ENCODE results near the gene ERI2. TPM values are rescaled to one million over a fixed set of nuclear protein-coding genes. Genes with fewer than 3 reads are reported as not detected.
"Not testable (repeated sequence)": the region's sequence is repeated elsewhere in the genome, so short reads cannot be mapped to it uniquely, and the experiment has no call there.

Gene ERI2
- total RNA-seq, 1 donor from 2014 or later: 10.3 TPM

- no peak for DNase-seq (ENCODE audit: extremely low read depth, low read depth, low spot score)
Measured at GRCh38 chr16:20766294-20766693, 40.0 kb downstream of the ERI2 start.

DNA sequence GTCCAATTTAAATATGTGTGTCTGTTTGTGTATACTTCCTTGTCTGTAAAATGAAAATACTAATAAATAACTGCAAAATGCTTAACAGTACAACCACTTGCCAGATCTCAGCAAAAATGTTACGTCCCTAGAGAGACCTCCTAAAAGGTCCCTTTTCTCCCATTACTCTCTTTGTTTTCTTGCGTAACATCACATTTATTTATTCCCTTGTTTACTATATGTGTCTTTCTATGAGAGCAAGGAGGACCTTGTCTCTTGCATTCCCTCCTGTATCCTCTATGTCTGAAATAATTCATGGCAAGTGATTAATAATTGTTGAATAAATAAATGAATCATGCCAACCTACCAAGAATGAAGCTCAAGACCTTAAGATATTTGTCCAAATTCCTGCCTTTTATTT, 40.5 kb downstream of the ERI2 start:
- no peak for DNase-seq (ENCODE audit: extremely low read depth, low read depth, low spot score)

- DNase-seq (ENCODE audit: extremely low read depth, low read depth, low spot score): not testable (repeated sequence)
Measured at GRCh38 chr16:20764448-20764847, 41.8 kb downstream of the ERI2 start.

DNA sequence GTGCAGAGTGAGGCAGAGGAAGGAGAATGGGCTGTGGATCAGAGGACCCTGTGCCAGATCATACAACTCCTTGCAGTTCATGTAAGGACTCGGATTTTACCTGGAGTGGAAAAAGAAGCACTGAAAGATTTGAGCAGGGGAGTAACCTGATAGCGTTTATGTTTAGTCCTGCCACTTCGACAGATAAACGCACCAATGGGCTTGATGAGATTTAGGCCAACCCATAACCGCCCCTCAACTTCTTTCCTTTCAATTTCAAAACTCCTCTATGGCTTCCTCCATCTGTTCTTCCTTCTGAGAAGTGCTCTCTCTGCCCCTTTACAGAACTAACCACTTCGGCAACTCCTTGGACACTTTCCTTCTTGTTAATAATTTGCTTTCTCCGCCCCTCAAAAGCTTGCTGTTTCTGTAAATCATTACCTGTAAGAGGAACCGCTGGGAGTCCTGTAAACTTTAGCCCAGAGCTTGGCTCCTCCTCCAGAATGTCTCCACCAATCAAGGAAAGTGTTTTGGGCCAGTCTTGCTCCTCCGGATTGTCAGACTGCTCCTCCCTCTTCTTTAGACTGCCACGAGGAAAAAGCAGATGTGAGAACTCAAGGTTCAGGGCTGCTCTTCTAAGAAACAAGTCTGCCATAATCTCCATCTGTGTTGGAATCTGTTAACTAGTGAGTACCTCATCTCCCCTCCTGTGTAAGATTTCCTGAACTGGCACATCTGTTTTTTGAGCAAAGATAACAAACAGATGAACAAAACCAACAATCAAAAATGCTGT, 42.6 kb downstream of the ERI2 start, which contains the start of gene ACSM3:
Gene ACSM3 (plus strand): TSS at position 554 of the 772 bp plus-strand sequence. CDS start 6,021 bp downstream, outside the sequence.
- no peak for DNase-seq (ENCODE audit: extremely low read depth, low read depth, low spot score)

DNA sequence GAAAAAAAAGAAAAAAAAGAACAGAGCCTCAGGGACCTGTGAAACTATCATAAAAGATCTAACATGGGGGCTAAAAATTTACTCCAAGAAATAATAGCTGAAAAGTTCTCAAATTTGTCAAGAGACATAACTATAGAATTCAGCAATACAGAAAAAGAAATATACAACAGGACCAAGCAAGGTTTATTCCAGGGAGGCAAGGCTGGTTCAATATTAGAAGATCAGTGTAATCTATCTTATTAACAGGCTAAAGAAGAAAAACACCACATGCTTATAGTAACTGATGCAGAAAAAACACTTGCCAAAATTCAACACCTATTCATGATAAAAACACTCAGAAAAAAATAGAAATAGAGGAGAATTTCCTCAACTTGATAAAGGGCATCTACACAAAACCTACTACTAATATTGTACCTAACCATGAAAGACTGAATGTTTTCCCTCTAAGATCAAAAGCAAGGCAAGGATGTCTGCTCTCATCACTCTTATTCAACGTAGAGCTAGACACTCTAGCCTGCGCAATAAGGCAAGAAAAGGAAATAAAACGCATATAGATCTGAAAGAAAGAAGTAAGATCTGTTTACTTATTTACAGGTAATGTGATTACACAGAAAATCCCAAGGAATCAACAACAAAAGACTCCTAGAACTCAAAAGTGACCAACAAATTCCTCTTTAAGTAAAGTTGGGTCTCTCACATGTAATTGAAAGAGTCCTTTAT, 43.7 kb downstream of the ERI2 start:
- DNase-seq (ENCODE audit: extremely low read depth, low read depth, low spot score): no peak

GRCh38 chr16:20761175-20761574, 45.1 kb downstream of the ERI2 start:
- DNase-seq (ENCODE audit: extremely low read depth, low read depth, low spot score): no peak

DNA sequence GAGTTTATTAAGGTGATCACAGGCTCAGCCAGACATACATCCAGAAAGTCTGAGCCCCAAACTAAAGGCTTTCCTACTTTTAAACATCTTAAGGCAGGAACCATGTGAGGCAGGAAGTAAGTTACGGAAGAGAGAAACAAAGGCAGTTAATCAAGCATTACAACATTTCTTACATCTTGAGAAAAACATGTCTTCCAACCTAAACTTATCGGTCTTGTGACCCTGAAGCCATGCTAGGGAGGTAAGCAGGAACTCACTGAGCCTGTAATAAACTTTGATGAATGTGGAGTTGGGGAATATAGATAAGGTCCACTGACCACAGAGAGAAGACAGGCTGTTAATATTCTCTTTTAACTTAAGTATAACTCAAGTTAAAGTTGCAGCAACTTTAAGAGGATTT, 45.9 kb downstream of the ERI2 start:
- no peak for DNase-seq (ENCODE audit: extremely low read depth, low read depth, low spot score)

GRCh38 chr16:20755799-20756198, 50.5 kb downstream of the ERI2 start:
- DNase-seq (ENCODE audit: extremely low read depth, low read depth, low spot score): not testable (repeated sequence)

DNA sequence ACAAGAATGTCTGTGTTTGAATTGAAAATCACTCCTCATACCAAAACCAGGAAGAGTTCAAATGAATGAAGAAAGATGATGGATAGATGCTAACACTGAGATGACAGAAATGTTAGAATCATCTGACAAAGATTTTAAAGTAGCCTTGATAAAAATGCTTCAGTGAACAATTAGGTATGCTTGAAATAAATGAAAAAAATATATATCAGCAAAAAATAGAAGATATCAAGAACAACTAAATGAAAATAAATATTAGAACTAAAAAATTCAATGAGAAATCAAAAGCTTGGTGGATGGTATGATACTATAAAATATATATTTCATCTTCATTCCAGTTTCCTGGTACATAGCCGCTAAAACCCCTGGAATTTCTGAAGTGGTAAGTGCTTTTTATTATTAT, 51.0 kb downstream of the ERI2 start:
- no peak for DNase-seq (ENCODE audit: extremely low read depth, low read depth, low spot score)

DNA sequence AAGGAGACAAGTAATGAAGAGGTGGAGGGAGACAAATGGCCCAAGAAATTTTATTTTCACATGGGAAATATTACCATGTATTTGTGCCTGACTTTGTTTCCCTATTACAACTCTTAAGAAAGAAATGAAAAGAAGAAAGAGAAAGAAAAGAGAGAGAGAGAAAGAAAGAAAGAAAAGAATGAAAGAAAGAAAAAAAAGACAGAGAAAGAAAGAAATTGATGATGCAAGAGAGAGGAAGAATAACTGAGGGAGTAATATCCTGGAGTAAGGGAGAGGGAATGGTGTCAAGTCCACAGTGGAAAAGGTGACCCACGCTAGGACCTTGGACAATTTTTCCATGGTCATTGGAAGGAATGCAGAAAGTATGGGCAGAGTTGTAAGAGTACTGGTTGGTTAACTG, 52.5 kb downstream of the ERI2 start:
- no peak for DNase-seq (ENCODE audit: extremely low read depth, low read depth, low spot score)

DNA sequence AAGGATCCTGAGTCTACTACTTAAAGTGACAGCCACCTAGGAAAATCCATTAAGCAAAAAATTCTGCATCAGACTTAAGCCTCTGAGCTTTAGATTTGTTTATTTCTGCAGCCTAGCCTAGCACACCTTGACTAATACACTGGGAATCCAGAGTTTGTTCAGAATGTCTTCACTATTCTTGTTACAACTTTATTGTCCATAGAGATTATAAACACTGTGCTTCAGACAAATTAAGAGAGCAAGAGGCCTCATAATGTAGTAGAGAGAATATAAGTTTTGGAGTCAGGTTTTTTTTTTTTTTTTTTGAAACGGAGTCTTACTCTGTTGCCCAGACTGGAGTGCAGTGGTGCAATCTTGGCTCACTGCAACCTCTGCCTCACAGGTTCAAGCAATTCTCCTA, 55.7 kb downstream of the ERI2 start:
- DNase-seq (ENCODE audit: extremely low read depth, low read depth, low spot score): no peak

- DNase-seq (ENCODE audit: extremely low read depth, low read depth, low spot score): no peak
Measured at GRCh38 chr16:20749474-20749873, 56.8 kb downstream of the ERI2 start.

GRCh38 chr16:20747030-20747816, 59.0 kb downstream of the ERI2 start:
- no peak for DNase-seq (ENCODE audit: extremely low read depth, low read depth, low spot score)

DNA sequence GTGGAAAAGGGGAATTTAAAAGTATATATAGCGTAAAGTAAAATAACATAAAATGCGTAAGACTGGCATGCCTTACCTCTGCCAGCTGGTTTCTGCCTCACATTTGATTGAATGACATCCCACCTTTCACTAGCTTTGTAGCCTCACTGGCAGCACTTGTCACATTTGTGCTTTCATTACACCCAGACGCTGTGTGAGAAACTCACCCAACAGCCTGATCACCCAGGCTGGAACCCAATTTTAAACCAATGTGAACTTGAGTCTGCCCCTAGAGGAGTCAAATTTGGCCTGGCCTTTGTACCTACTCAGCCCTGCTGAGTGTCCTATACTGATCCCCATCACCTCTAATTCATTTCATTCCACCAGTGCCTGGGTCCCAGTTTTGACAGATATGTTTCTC, 59.8 kb downstream of the ERI2 start:
- DNase-seq (ENCODE audit: extremely low read depth, low read depth, low spot score): no peak

Other genes starting within 250 kb of the ERI2 start
- gene ACSM2B, start 230.1 kb downstream of the ERI2 start, total RNA-seq: not detected in 2 replicates
- 0.41 TPM in 1 of 2 replicates, not detected in the other for gene ACSM1, start 108.8 kb downstream of the ERI2 start, total RNA-seq
- gene THUMPD1, start 64.7 kb downstream of the ERI2 start, total RNA-seq: 25.2 and 62.5 TPM in 2 replicates
- 22.0 and 68.4 TPM in 2 replicates for gene ACSM3, start 42.5 kb downstream of the ERI2 start, total RNA-seq
- 4.2 and 6.1 TPM in 2 replicates for gene REXO5, start 55 bp upstream of the ERI2 start, total RNA-seq
- gene DCUN1D3, start 93.9 kb upstream of the ERI2 start, total RNA-seq: 57.1 and 63.3 TPM in 2 replicates
- gene LYRM1, start 94.3 kb upstream of the ERI2 start, total RNA-seq: 40.8 and 83.5 TPM in 2 replicates

Measured in glomerular endothelial cell (primary cell).